ENCODE data around the gene TRPM4.
"Not testable (repeated sequence)": the region's sequence is repeated elsewhere in the genome, so short reads cannot be mapped to it uniquely, and the experiment has no call there.

The TRPM4 gene

DNA sequence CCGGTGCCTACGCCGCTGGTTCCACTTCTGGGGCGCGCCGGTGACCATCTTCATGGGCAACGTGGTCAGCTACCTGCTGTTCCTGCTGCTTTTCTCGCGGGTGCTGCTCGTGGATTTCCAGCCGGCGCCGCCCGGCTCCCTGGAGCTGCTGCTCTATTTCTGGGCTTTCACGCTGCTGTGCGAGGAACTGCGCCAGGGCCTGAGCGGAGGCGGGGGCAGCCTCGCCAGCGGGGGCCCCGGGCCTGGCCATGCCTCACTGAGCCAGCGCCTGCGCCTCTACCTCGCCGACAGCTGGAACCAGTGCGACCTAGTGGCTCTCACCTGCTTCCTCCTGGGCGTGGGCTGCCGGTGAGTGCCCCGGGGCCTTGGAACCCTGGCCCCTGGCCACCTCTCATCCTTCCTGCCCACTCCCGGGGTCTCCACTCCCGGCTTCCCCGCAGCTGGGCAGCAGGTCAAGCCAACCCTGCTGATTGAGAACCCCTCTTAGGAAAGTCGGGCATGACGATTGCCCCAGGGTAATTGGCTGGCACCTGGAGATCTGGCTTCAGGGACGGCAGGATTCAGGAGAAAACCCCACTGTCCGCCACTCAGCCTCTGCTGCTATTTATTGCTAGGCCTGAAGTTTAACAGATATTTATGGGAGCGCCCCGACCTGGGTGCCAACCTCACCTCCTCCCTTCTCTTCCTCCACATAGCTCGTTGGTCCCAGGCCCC lies 39.1 kb downstream of the TRPM4 start:
- TF ChIP-seq, protein P1, sequence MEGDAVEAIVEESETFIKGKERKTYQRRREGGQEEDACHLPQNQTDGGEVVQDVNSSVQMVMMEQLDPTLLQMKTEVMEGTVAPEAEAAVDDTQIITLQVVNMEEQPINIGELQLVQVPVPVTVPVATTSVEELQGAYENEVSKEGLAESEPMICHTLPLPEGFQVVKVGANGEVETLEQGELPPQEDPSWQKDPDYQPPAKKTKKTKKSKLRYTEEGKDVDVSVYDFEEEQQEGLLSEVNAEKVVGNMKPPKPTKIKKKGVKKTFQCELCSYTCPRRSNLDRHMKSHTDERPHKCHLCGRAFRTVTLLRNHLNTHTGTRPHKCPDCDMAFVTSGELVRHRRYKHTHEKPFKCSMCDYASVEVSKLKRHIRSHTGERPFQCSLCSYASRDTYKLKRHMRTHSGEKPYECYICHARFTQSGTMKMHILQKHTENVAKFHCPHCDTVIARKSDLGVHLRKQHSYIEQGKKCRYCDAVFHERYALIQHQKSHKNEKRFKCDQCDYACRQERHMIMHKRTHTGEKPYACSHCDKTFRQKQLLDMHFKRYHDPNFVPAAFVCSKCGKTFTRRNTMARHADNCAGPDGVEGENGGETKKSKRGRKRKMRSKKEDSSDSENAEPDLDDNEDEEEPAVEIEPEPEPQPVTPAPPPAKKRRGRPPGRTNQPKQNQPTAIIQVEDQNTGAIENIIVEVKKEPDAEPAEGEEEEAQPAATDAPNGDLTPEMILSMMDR (conservative IDR thresholded peaks at IDR 0.05; ENCODE audit: low read depth) = no peak
- ChIA-PET POLR2A (ENCODE audit: low non-redundant PET) (no interaction called here), CTCF (no interaction called here)
- DNase-seq (ENCODE audit: low spot score) = no peak
- no peak overlapping the region for H3K27ac ChIP-seq

- TF ChIP-seq, protein P1 (conservative IDR thresholded peaks at IDR 0.05; ENCODE audit: low read depth) = no peak
- peak; percentile 68 for DNase-seq (ENCODE audit: low spot score)
- no peak overlapping the region for H3K27ac ChIP-seq
- ChIA-PET POLR2A (ENCODE audit: low non-redundant PET) (no interaction called here), CTCF (interaction anchor here (0.5 kb wide), 1 partner anchor 11 kb away, joined by 3 read pairs; no protein-coding TSS in a partner anchor)
Observed at GRCh38 chr19:49200238-49200862, 42.8 kb downstream of the TRPM4 start.

DNA sequence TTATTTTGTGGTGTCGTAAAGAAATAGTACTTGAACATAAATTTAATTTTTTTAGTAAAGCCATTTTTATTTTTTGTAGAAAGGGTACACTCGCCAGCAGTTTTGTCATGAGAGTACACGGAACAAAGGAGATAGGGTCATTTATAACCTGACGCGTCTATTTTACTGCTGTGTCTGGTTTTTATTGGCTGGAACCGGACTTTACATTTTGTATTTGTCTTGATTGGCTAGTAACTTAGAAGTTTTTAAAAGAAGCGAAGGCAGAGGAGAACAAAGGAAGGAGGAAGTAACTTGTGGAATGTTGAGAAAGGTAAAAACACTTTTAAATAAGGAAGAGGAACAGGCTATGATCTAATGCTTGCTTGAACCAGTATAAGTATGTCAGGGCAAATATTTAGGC lies 43.5 kb downstream of the TRPM4 start:
- DNase-seq (ENCODE audit: low spot score) = no peak
- POLR2A ChIA-PET (ENCODE audit: low non-redundant PET) = no interaction called here
- TF ChIP-seq, protein P1 (conservative IDR thresholded peaks at IDR 0.05; ENCODE audit: low read depth) = no peak
- CTCF ChIA-PET = no interaction called here
- H3K27ac ChIP-seq = no peak overlapping the region

GRCh38 chr19:49205114-49205513 lies 47.5 kb downstream of the TRPM4 start:
- ChIA-PET CTCF (interaction anchor here (0.6 kb wide), 2 partner anchors 10 to 342 kb away, joined by 4 read pairs; no protein-coding TSS in a partner anchor), POLR2A (ENCODE audit: low non-redundant PET) (no interaction called here)
- H3K27ac ChIP-seq = no peak overlapping the region
- TF ChIP-seq, protein P1 (conservative IDR thresholded peaks at IDR 0.05; ENCODE audit: low read depth) = no peak
- DNase-seq (ENCODE audit: low spot score) = no peak

- POLR2A ChIA-PET (ENCODE audit: low non-redundant PET); DNase-seq (ENCODE audit: low spot score); H3K27ac ChIP-seq: not testable (repeated sequence)
- CTCF ChIA-PET = interaction anchor here (0.6 kb wide), 1 partner anchor 219 kb away, joined by 3 read pairs; no protein-coding TSS in a partner anchor
Observed at GRCh38 chr19:49209502-49209901, 51.9 kb downstream of the TRPM4 start.

GRCh38 chr19:49210108-49210900 lies 52.7 kb downstream of the TRPM4 start:
- TF ChIP-seq, protein P1 (conservative IDR thresholded peaks at IDR 0.05; ENCODE audit: low read depth) = no peak
- ChIA-PET CTCF (interaction anchor here (0.6 kb wide), 1 partner anchor 233 kb away, joined by 3 read pairs; no protein-coding TSS in a partner anchor), POLR2A (ENCODE audit: low non-redundant PET) (no interaction called here)
- DNase-seq (ENCODE audit: low spot score) = peak; percentile 29
- no peak overlapping the region for H3K27ac ChIP-seq
